HEK293 (cell line): Measurements from ENCODE around the gene ARPC5.

Source experiments
- CTCF ChIA-PET: fragments of 350-600 bp; formaldehyde crosslinking; extraction: SDS; loops from one replicate; lab custom pipeline; 2021; ENCODE audit warnings: antibody characterized with exemption; lab: Yijun Ruan, JAX
- POLR2A ChIA-PET: fragments of 300-600 bp; formaldehyde crosslinking; extraction: SDS; loops from one replicate; lab custom pipeline; 2020; ENCODE audit warnings: antibody characterized with exemption, inconsistent platforms; lab: Yijun Ruan, JAX
- H3K27ac ChIP-seq: fragments of 200-500 bp; sonication (Bioruptor generic); 2 replicates; pipeline ENCODE4 v1.5.1; 2014; ENCODE audit warnings: low read depth, low read length, control low read depth, inconsistent platforms; ENCODE audit errors: extremely low read depth
- H3K36me3 ChIP-seq, 2 experiments: fragments of 200-500 bp in 1 of 2; sonication (Bioruptor generic) in 1 of 2; 1 replicate in 1 of 2; 2 replicates in 1 of 2; pipeline ENCODE4 v1.5.1; 2014 to 2017; ENCODE audit warnings: inconsistent platforms in 2 of 2, low read length in 2 of 2; ENCODE audit not compliant: control insufficient read depth in 2 of 2, insufficient read depth in 1 of 2
- H3K4me1 ChIP-seq: fragments of 200-500 bp; sonication (Bioruptor generic); 2 replicates; pipeline ENCODE4 v1.5.1; 2014; ENCODE audit warnings: mild to moderate bottlenecking, low read length, inconsistent platforms; ENCODE audit not compliant: control insufficient read depth, insufficient read depth
- H3K4me3 ChIP-seq: 2 replicates; pipeline ENCODE4 v1.5.1; 2011; ENCODE audit warnings: low read depth, mild to moderate bottlenecking, control low read depth, low read length, moderate library complexity
- H3K9me3 ChIP-seq: fragments of 200-500 bp; sonication (Bioruptor generic); 2 replicates; pipeline ENCODE4 v1.5.1; 2014; ENCODE audit warnings: low read depth, low read length, inconsistent platforms; ENCODE audit not compliant: control insufficient read depth, insufficient read depth
- GLIS1 ChIP-seq: fragments of 450-650 bp; formaldehyde crosslinking; IDR thresholded peaks from 2 replicates; pipeline ENCODE4 v1.5.1; 2016; ENCODE audit warnings: missing biosample characterization, missing genetic modification characterization
- KLF10 ChIP-seq: fragments of 450-650 bp; IDR thresholded peaks from 2 replicates; pipeline ENCODE4 v1.5.1; 2018; ENCODE audit warnings: missing biosample characterization, mild to moderate bottlenecking, missing genetic modification characterization
- KLF8 ChIP-seq: fragments of 450-650 bp; formaldehyde crosslinking; IDR thresholded peaks from 2 replicates; pipeline ENCODE4 v1.5.1; 2016; ENCODE audit warnings: missing biosample characterization, missing genetic modification characterization
- KLF9 ChIP-seq: fragments of 450-650 bp; formaldehyde crosslinking; IDR thresholded peaks from 2 replicates; pipeline ENCODE4 v1.5.1; 2016; ENCODE audit warnings: missing biosample characterization, missing genetic modification characterization, low read depth
- SCRT2 ChIP-seq: fragments of 450-650 bp; formaldehyde crosslinking; IDR thresholded peaks from 2 replicates; pipeline ENCODE4 v1.5.1; 2016; ENCODE audit warnings: missing biosample characterization, missing genetic modification characterization
- TCF7L2 ChIP-seq: IDR thresholded peaks from 2 replicates; pipeline ENCODE4 v1.6.1; 2011; ENCODE audit warnings: low read depth, mild to moderate bottlenecking, inconsistent platforms, low read length, moderate library complexity, borderline replicate concordance
- ZBTB10 ChIP-seq: fragments of 450-650 bp; formaldehyde crosslinking; IDR thresholded peaks from 2 replicates; pipeline ENCODE4 v1.5.1; 2016; ENCODE audit warnings: missing biosample characterization, missing genetic modification characterization
- ZBTB26 ChIP-seq: fragments of 450-650 bp; formaldehyde crosslinking; optimal IDR thresholded peaks from 2 replicates; pipeline ENCODE3; 2016; ENCODE audit warnings: missing biosample characterization, mild to moderate bottlenecking, missing genetic modification characterization
- ZFP37 ChIP-seq: fragments of 450-650 bp; formaldehyde crosslinking; IDR thresholded peaks from 2 replicates; pipeline ENCODE4 v1.5.1; 2016; ENCODE audit warnings: missing biosample characterization, missing genetic modification characterization
- ZNF138 ChIP-seq: fragments of 450-650 bp; formaldehyde crosslinking; IDR thresholded peaks from 2 replicates; pipeline ENCODE4 v1.5.1; 2016; ENCODE audit warnings: missing biosample characterization, missing genetic modification characterization, borderline replicate concordance
- ZNF169 ChIP-seq: fragments of 450-650 bp; formaldehyde crosslinking; IDR thresholded peaks from 2 replicates; pipeline ENCODE4 v1.5.1; 2016; ENCODE audit warnings: missing biosample characterization, missing genetic modification characterization
- ZNF175 ChIP-seq: fragments of 450-650 bp; formaldehyde crosslinking; IDR thresholded peaks from 2 replicates; pipeline ENCODE4 v1.5.1; 2016; ENCODE audit warnings: missing biosample characterization, missing genetic modification characterization
- ZNF19 ChIP-seq: fragments of 450-650 bp; formaldehyde crosslinking; IDR thresholded peaks from 2 replicates; pipeline ENCODE4; 2016; ENCODE audit warnings: missing biosample characterization, missing genetic modification characterization, low read depth
- ZNF248 ChIP-seq: fragments of 450-650 bp; formaldehyde crosslinking; IDR thresholded peaks from 2 replicates; pipeline ENCODE4 v1.5.1; 2017; ENCODE audit warnings: missing biosample characterization, missing genetic modification characterization
- ZNF335 ChIP-seq: fragments of 450-650 bp; formaldehyde crosslinking; conservative IDR thresholded peaks from 2 replicates; pipeline ENCODE4 v1.5.1; 2016; ENCODE audit warnings: missing biosample characterization, missing genetic modification characterization
- ZNF488 ChIP-seq: fragments of 450-650 bp; formaldehyde crosslinking; IDR thresholded peaks from 2 replicates; pipeline ENCODE4 v1.5.1; 2016; ENCODE audit warnings: missing biosample characterization, missing genetic modification characterization
- ZNF510 ChIP-seq: fragments of 450-650 bp; formaldehyde crosslinking; IDR thresholded peaks from 2 replicates; pipeline ENCODE4 v1.5.1; 2018; ENCODE audit warnings: mild to moderate bottlenecking, missing genetic modification characterization, missing biosample characterization; ENCODE audit not compliant: insufficient replicate concordance
- ZSCAN18 ChIP-seq: fragments of 450-650 bp; formaldehyde crosslinking; IDR thresholded peaks from 2 replicates; pipeline ENCODE4 v1.5.1; 2016; ENCODE audit warnings: missing biosample characterization, missing genetic modification characterization

The ARPC5 gene

GRCh38 chr1:183583466-183583865 lies 52.1 kb downstream of the ARPC5 start:
- TF ChIP-seq ZNF248 (no peak), ZNF138 (tag by site-specific recombination) (no peak), ZNF335 (no peak), ZNF488 (tag by site-specific recombination) (no peak), ZBTB10 (tag by site-specific recombination) (no peak), ZSCAN18 (tag by site-specific recombination) (no peak), ZNF169 (tag by site-specific recombination) (no peak), KLF10 (no peak), ZFP37 (tag by site-specific recombination) (no peak), KLF8 (tag by site-specific recombination) (no peak), GLIS1 (tag by site-specific recombination) (no peak)
- H3K4me1 ChIP-seq = no peaks in the 10 kb centered on the region
- CTCF ChIA-PET = no interaction called here
- no peak overlapping the region for H3K27ac ChIP-seq
- POLR2A ChIA-PET = no interaction called here
- no peaks in the 10 kb centered on the region for H3K36me3 ChIP-seq
- H3K9me3 ChIP-seq = no peaks in the 10 kb centered on the region
- no peak overlapping the region for H3K4me3 ChIP-seq

GRCh38 chr1:183582021-183582713 lies 53.4 kb downstream of the ARPC5 start:
- ChIA-PET POLR2A (no interaction called here), CTCF (interaction anchor here (0.5 to 0.8 kb wide), 3 partner anchors 9 to 333 kb away, joined by 3 to 4 read pairs (median 4); no protein-coding TSS in a partner anchor)
- TF ChIP-seq ZBTB26 (tag by site-specific recombination) = no peak
- TF ChIP-seq ZNF175 (tag by site-specific recombination) = no peak
- TF ChIP-seq SCRT2 (tag by site-specific recombination) = no peak
- TF ChIP-seq ZNF19 (tag by site-specific recombination) = no peak
- no peak for TF ChIP-seq ZNF510 (tag by site-specific recombination)
- TF ChIP-seq TCF7L2 = no peak
- no peak for TF ChIP-seq KLF9 (tag by site-specific recombination)
- H3K27ac ChIP-seq = no peak overlapping the region
- H3K4me1 ChIP-seq = no peaks in the 10 kb centered on the region
- H3K36me3 ChIP-seq = no peaks in the 10 kb centered on the region
- no peak overlapping the region for H3K4me3 ChIP-seq
- no peaks in the 10 kb centered on the region for H3K9me3 ChIP-seq
